Activated naive CD4-positive, alpha-beta T cell treated with anti-CD3 and anti-CD28 coated beads, Interleukin-2, amount 10 ng/mL, durations not matched to agents 7 days and 5 days (primary cell): ENCODE results near the gene ZFYVE16.
"Not testable (repeated sequence)": the region's sequence is repeated elsewhere in the genome, so short reads cannot be mapped to it uniquely, and the experiment has no call there.

Experiments
- CTCF ChIA-PET: fragments of 350-600 bp; sonication (Branson Sonifier 250); formaldehyde crosslinking; loops from one replicate; lab custom pipeline; 2021; ENCODE audit warnings: antibody characterized with exemption; lab: Charles Lee
- DNase-seq: peaks from one replicate; pipeline ENCODE4 v3.0.0-alpha.2; 2020
- H3K27ac Mint-ChIP-seq: one replicate; pipeline ENCODE4 v1.8.0; 2021; ENCODE audit warnings: mild to moderate bottlenecking, moderate library complexity, mixed read lengths
- H3K27me3 Mint-ChIP-seq: one replicate; pipeline ENCODE4 v1.8.0; 2021; ENCODE audit warnings: mild to moderate bottlenecking, mixed read lengths
- H3K36me3 Mint-ChIP-seq: one replicate; pipeline ENCODE4 v1.8.0; 2021; ENCODE audit warnings: mixed read lengths
- H3K4me1 Mint-ChIP-seq: one replicate; pipeline ENCODE4 v1.8.0; 2021; ENCODE audit warnings: mixed read lengths
- H3K4me3 Mint-ChIP-seq: one replicate; pipeline ENCODE4 v1.8.0; 2021; ENCODE audit warnings: mild to moderate bottlenecking, moderate library complexity, mixed read lengths
- H3K9me3 Mint-ChIP-seq: one replicate; pipeline ENCODE4 v1.8.0; 2021; ENCODE audit warnings: mixed read lengths

The ZFYVE16 gene

GRCh38 chr5:80487444-80487828 is 79.6 kb downstream of the ZFYVE16 start:
- H3K36me3 Mint-ChIP-seq = peaks cover 3% of the 10 kb centered on the region
- H3K27ac Mint-ChIP-seq = no peak overlapping the region
- CTCF ChIA-PET = interaction anchor here (1.3 kb wide), 1 partner anchor 182 kb away, joined by 3 read pairs; no protein-coding TSS in a partner anchor
- peak overlapping the region; percentile 71 for H3K4me3 Mint-ChIP-seq
- no peaks in the 10 kb centered on the region for H3K9me3 Mint-ChIP-seq
- no peak for DNase-seq
- H3K27me3 Mint-ChIP-seq = peaks cover 24% of the 10 kb centered on the region
- peaks cover 21% of the 10 kb centered on the region for H3K4me1 Mint-ChIP-seq

- DNase-seq = peak; percentile 82
- Mint-ChIP-seq H3K27ac (no peak within 1 kb of the TSS), H3K9me3 (no peaks in the 10 kb centered on the region), H3K36me3 (peaks cover 2% of the 10 kb centered on the region), H3K4me3 (peak within 1 kb of the TSS; percentile 71), H3K27me3 (peaks cover 24% of the 10 kb centered on the region), H3K4me1 (peaks cover 20% of the 10 kb centered on the region)
- CTCF ChIA-PET = no interaction called here
Measured at GRCh38 chr5:80487829-80488721, 80.2 kb downstream of the ZFYVE16 start, which contains the start of gene FAM151B. Gene FAM151B, plus strand, starts transcription at chr5:80488100. Its CDS starts 24 bp downstream, at chr5:80488124.

- Mint-ChIP-seq H3K27me3 (peaks cover 28% of the 10 kb centered on the region), H3K27ac (no peak overlapping the region), H3K9me3 (no peaks in the 10 kb centered on the region), H3K4me1 (peaks cover 20% of the 10 kb centered on the region), H3K36me3 (peaks cover 2% of the 10 kb centered on the region), H3K4me3 (no peak overlapping the region)
- CTCF ChIA-PET = interaction anchor here (0.6 kb wide), 1 partner anchor 45 kb away, joined by 3 read pairs; no protein-coding TSS in a partner anchor
- DNase-seq = no peak
Measured at GRCh38 chr5:80491296-80491695, 83.4 kb downstream of the ZFYVE16 start.

- peaks cover 25% of the 10 kb centered on the region for H3K27me3 Mint-ChIP-seq
- H3K27ac Mint-ChIP-seq = no peak overlapping the region
- DNase-seq = no peak
- no peak overlapping the region for H3K4me3 Mint-ChIP-seq
- no peaks in the 10 kb centered on the region for H3K9me3 Mint-ChIP-seq
- CTCF ChIA-PET = interaction anchor here (0.7 to 0.8 kb wide), 2 partner anchors 9 to 12 kb away, joined by 3 read pairs; no protein-coding TSS in a partner anchor
- peaks cover 7% of the 10 kb centered on the region for H3K4me1 Mint-ChIP-seq
- H3K36me3 Mint-ChIP-seq = no peaks in the 10 kb centered on the region
Measured at GRCh38 chr5:80492741-80493140, 84.9 kb downstream of the ZFYVE16 start.

GRCh38 chr5:80493443-80493842 is 85.6 kb downstream of the ZFYVE16 start:
- H3K4me3 Mint-ChIP-seq, DNase-seq, H3K9me3 Mint-ChIP-seq, H3K4me1 Mint-ChIP-seq, H3K36me3 Mint-ChIP-seq, H3K27ac Mint-ChIP-seq: not testable (repeated sequence)
- H3K27me3 Mint-ChIP-seq = peaks cover 18% of the 10 kb centered on the region
- CTCF ChIA-PET = interaction anchor here (0.8 kb wide), 1 partner anchor 9 kb away, joined by 3 read pairs; no protein-coding TSS in a partner anchor

- Mint-ChIP-seq H3K36me3 (no peaks in the 10 kb centered on the region), H3K4me3 (no peak overlapping the region), H3K9me3 (no peaks in the 10 kb centered on the region), H3K27me3 (peaks cover 4% of the 10 kb centered on the region), H3K27ac (no peak overlapping the region), H3K4me1 (no peaks in the 10 kb centered on the region)
- no peak for DNase-seq
- CTCF ChIA-PET = no interaction called here
Measured at GRCh38 chr5:80495891-80496290, 88.0 kb downstream of the ZFYVE16 start.

- Mint-ChIP-seq H3K9me3 (no peaks in the 10 kb centered on the region), H3K27ac (no peak overlapping the region), H3K36me3 (no peaks in the 10 kb centered on the region), H3K4me3 (no peak overlapping the region), H3K27me3 (no peaks in the 10 kb centered on the region), H3K4me1 (peaks cover 9% of the 10 kb centered on the region)
- CTCF ChIA-PET = interaction anchor here (1.2 kb wide), 1 partner anchor 10 kb away, joined by 3 read pairs; no protein-coding TSS in a partner anchor
- DNase-seq = no peak
Measured at GRCh38 chr5:80502800-80503199, 94.9 kb downstream of the ZFYVE16 start.

GRCh38 chr5:80503641-80504040 is 95.8 kb downstream of the ZFYVE16 start:
- CTCF ChIA-PET = no interaction called here
- H3K4me3 Mint-ChIP-seq = no peak overlapping the region
- H3K36me3 Mint-ChIP-seq = no peaks in the 10 kb centered on the region
- H3K4me1 Mint-ChIP-seq = peaks cover 9% of the 10 kb centered on the region
- no peaks in the 10 kb centered on the region for H3K27me3 Mint-ChIP-seq
- no peak for DNase-seq
- no peaks in the 10 kb centered on the region for H3K9me3 Mint-ChIP-seq
- no peak overlapping the region for H3K27ac Mint-ChIP-seq

- peaks cover 9% of the 10 kb centered on the region for H3K4me1 Mint-ChIP-seq
- no peaks in the 10 kb centered on the region for H3K36me3 Mint-ChIP-seq
- no peaks in the 10 kb centered on the region for H3K27me3 Mint-ChIP-seq
- no peak for DNase-seq
- H3K4me3 Mint-ChIP-seq = no peak overlapping the region
- CTCF ChIA-PET = no interaction called here
- no peak overlapping the region for H3K27ac Mint-ChIP-seq
- H3K9me3 Mint-ChIP-seq = no peaks in the 10 kb centered on the region
Measured at GRCh38 chr5:80504833-80505232, 97.0 kb downstream of the ZFYVE16 start.

GRCh38 chr5:80507663-80508062 is 99.8 kb downstream of the ZFYVE16 start:
- H3K9me3 Mint-ChIP-seq = no peaks in the 10 kb centered on the region
- H3K27ac Mint-ChIP-seq = no peak overlapping the region
- peaks cover 9% of the 10 kb centered on the region for H3K4me1 Mint-ChIP-seq
- no peak for DNase-seq
- CTCF ChIA-PET = no interaction called here
- H3K27me3 Mint-ChIP-seq = no peaks in the 10 kb centered on the region
- H3K4me3 Mint-ChIP-seq = no peak overlapping the region
- H3K36me3 Mint-ChIP-seq = no peaks in the 10 kb centered on the region

GRCh38 chr5:80508844-80509243 is 101.0 kb downstream of the ZFYVE16 start:
- CTCF ChIA-PET = no interaction called here
- Mint-ChIP-seq H3K9me3 (no peaks in the 10 kb centered on the region), H3K4me3 (no peak overlapping the region), H3K36me3 (no peaks in the 10 kb centered on the region), H3K27me3 (no peaks in the 10 kb centered on the region), H3K27ac (no peak overlapping the region), H3K4me1 (peaks cover 7% of the 10 kb centered on the region)
- DNase-seq = no peak

GRCh38 chr5:80509362-80509761 is 101.5 kb downstream of the ZFYVE16 start:
- Mint-ChIP-seq H3K4me3 (no peak overlapping the region), H3K4me1 (peaks cover 3% of the 10 kb centered on the region), H3K9me3 (no peaks in the 10 kb centered on the region), H3K27me3 (no peaks in the 10 kb centered on the region), H3K27ac (no peak overlapping the region), H3K36me3 (no peaks in the 10 kb centered on the region)
- DNase-seq = no peak
- CTCF ChIA-PET = no interaction called here

GRCh38 chr5:80516826-80517225 is 109.0 kb downstream of the ZFYVE16 start:
- CTCF ChIA-PET = no interaction called here
- no peaks in the 10 kb centered on the region for H3K9me3 Mint-ChIP-seq
- H3K27me3 Mint-ChIP-seq = no peaks in the 10 kb centered on the region
- DNase-seq = no peak
- H3K27ac Mint-ChIP-seq = no peak overlapping the region
- H3K4me3 Mint-ChIP-seq = no peak overlapping the region
- H3K36me3 Mint-ChIP-seq = no peaks in the 10 kb centered on the region
- no peaks in the 10 kb centered on the region for H3K4me1 Mint-ChIP-seq
